Fibroblast of peridontal ligament (primary cell): ENCODE results near the gene CUL4A.
"Not testable (repeated sequence)": the region's sequence is repeated elsewhere in the genome, so short reads cannot be mapped to it uniquely, and the experiment has no call there.

Experiments used
- DNase-seq: peaks from one replicate; pipeline ENCODE4 v3.0.0-alpha.2; 2010; ENCODE audit errors: extremely low read depth

CUL4A gene

DNA sequence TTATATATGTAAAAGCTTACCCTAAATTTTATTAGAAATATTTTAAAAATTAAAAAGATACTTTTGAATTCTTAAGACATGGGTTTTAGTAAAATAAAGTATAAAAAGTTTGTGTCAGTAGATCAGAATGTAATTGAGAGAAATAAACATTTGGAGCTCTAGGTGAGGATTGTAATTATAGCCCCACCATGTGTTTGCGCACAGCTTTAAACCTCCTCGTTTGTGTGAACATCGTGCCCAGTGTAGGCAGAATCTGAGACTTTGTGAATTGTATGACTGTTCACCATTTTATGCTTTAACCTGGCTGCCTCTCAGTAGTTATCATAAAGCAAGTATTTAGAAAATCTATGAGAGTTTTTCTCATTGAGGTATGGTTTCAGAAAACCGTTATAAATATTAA, 29.1 kb downstream of the CUL4A start:
- peak; percentile 43 for DNase-seq

DNA sequence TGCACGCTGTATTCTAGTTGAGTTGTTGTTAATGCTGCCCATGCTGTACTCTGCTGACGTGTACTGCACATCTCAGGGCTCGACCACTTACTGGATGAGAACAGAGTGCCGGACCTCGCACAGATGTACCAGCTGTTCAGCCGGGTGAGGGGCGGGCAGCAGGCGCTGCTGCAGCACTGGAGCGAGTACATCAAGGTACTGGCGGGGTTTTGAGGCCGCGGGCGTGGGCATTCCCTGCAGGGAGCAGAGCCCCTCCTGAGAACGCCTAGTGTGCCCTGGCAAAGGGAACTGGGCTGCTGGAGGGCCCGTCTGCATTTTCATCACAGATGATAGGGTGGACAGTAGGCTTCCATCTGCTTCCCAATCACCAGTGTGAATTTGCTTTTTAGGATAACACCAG, 29.9 kb downstream of the CUL4A start:
- no peak for DNase-seq

DNA sequence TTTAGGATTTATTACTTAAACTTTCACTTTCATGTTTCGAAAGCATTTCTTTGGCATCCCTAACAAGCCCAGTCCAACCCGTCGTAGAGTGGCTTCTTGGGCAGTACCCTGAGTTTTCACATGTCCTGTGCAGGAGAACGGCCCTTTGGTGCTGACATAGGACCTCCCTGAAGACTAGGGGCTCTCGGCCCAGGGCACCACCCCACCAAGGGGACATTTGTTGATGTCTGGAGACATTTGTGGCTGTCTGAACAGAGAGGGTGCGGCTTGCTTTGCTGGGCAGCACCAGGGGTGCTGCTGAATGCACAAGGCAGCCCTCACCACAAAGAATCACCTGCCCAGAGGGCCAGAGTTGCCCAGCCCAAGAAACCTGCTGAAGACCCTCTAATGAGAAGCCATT, 30.6 kb downstream of the CUL4A start:
- DNase-seq: no peak

DNA sequence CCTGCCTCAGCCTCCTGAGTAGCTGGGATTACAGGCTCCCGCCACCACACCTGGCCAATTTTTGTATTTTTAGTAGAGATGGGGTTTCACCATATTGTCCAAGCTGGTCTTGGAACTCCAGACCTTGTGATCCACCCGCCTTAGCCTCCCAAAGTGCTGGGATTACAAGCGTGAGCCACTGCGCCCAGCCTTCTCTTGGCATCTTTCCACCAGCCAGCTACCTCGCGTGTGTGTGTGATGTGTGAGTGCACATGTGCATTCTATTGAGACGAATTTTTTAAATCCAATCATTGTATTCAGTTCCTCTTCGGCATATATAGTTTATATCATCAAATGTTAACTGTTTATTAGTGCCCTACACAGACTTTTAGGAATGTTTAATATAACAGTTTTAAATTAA, 32.2 kb downstream of the CUL4A start:
- not testable (repeated sequence) for DNase-seq

DNA sequence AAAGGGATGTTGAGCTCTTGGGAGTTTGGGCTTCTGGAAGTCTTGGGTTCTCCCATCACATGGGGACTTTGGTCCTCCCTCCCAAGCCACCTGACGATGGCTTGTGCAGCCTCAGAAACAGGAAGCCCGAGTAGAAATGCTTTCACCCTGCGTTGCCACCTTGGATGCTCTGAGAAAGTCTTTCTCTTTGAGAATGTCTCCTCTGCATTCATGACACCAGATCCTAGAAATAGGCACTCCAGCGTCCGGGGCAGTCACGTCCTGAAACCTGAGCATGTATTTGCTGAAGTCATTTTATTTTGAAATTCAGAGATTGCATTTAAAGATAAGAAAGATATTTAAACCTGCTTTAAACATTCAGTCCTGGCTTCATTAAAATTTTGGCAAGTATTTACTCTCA, 34.4 kb downstream of the CUL4A start:
- DNase-seq: no peak

DNA sequence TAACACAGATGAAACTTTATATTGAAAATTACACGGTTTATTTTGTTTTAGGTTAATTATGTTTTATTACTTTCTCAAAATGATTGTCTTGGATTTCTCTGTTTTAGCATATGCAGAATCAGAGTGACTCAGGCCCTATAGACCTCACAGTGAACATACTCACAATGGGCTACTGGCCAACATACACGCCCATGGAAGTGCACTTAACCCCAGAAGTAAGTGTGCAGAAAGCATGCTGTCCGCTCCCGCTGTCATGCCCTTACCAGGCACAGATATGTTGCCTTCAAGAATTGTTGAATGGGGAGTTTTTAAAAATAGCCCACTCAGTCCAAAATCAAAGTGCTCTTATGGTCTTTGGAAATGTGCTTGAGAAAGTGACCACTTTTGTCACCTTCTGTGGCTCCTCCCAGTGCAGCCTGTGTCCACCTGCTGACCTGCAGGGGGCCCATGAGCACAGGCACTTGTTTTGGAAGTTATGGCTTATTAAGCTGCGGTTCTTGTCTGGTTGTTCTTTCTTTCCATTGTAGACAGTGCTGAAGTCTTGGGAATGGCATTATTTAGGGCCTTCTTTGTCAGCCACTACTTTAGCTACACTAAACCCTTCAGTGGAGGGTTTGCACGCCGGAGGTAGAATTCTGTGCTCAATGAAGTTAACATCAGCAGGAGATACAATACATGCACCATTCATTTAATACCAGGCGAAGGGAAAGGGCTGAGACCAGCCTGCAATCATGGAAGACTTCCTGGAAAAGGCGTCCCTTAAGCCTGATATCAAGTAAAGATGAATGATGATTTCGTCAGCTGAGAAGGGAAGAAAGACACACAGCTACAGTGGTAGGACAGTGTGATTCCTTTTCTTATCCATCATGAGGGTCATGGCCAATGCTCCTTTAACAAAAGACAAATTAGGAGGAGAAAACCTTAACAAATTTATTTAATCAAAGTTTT, 36.7 kb downstream of the CUL4A start:
- DNase-seq: no peak

DNA sequence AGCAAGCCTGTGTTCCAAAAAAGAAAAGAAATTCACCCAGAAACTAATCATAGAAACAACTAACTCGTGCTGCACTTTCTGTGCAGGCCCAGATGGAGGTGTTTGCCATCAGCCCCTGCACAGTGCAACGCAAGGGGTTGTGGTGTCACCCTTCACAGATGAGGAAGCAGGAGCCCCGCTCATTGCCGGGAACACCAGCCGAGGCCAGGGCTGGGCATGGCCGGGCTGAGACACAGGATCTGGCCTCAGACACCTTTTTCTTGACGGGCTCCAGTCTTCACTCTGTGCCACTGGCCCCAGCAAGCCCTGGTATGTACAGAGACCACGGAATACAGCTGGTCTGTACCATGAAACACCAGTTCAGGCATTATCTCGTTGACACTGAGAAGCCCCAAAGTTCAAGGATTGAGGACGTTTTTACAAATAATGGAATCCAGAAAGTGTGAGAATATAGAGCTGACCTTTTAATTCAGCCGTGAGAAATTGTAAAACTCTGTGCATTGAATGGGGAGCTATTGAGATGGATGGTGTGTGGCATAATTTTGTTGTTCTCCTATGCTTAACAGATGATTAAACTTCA, 43.2 kb downstream of the CUL4A start:
- DNase-seq: no peak

DNA sequence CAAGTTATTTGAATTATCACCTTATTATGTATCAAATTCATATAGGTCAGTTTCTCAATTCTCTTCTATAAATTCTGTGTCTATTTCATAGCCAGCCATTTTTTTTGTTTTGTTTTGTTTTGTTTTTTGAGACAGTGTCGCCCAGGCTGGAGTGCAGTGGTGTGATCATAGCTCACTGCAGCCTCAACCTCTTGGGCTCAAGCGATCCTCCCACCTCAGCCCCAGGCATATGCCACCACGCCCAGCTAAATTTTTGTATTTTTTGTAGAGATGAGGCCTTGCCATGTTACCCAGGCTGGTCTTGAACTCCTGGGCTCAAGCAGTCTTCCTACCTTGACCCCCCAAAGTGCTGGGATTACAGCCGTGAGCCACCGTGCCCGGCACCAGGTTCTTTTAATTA, 48.5 kb downstream of the CUL4A start:
- DNase-seq: not testable (repeated sequence)

DNA sequence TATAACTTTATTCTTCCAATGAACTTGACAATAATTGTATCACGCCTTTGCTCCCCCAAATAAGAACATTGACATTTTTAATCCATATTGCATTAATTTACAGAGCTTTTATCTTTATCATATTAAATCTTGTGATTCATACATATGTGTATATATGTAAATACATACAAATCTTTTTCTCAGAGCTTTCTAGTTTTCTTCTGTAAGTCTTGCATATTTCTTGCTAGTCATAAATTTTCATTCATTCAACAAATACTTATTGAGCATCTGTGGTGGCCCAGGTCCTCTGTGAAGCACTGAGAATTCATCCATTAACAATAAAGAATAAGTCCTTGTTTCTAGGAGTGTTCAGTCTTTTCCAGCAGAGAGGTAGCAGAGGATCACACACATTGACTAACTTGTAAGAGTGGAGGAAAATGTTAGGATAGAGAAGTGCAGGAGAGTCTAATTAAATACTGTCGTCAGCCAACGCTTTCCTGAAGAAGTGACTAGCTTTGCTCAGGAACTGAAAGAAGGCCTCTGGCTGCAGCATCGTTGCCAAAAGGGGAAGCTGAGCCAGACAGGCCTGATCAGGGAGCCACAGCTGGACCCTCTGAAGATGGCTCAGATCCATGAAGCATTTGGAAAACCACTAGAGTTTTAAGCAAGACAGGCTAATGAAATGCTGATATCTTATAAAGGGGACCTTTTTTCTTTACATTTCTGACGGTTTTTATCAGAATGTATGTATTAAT, 49.1 kb downstream of the CUL4A start:
- DNase-seq: no peak

DNA sequence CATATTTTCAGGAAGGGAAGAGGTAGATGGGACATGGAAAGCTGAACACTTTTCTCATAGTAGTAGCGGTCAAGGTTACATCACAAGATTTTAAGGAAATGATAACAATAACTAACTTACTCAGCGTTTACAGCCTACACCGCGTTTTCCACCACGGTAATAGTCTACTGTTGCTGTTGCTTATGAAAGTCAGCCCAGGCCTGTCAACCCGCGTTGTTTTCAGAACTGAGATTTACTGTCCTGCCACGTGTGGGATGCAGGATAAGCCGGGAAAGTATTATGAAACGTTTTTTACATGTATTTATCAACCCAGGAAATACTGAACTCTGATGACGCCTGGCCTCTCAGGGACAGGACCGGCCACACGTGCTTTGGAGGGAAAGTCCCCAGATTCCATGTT, 51.6 kb downstream of the CUL4A start:
- no peak for DNase-seq

DNA sequence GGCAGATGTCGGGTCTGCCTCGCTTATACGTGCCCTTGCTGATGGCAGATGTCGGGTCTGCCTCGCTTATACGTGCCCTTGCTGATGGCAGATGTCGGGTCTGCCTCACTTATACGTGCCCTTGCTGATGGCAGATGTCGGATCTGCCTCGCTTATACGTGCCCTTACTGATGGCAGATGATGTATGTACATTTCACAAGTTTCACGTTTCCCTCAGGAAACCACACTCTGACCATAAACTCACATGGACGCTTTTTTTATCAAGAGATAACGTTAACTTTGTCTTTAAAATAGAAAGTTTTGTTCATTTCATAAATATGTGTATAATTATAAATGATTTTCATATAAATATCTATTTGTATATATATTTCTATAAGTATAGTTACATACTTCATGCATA, 53.6 kb downstream of the CUL4A start:
- not testable (repeated sequence) for DNase-seq

DNA sequence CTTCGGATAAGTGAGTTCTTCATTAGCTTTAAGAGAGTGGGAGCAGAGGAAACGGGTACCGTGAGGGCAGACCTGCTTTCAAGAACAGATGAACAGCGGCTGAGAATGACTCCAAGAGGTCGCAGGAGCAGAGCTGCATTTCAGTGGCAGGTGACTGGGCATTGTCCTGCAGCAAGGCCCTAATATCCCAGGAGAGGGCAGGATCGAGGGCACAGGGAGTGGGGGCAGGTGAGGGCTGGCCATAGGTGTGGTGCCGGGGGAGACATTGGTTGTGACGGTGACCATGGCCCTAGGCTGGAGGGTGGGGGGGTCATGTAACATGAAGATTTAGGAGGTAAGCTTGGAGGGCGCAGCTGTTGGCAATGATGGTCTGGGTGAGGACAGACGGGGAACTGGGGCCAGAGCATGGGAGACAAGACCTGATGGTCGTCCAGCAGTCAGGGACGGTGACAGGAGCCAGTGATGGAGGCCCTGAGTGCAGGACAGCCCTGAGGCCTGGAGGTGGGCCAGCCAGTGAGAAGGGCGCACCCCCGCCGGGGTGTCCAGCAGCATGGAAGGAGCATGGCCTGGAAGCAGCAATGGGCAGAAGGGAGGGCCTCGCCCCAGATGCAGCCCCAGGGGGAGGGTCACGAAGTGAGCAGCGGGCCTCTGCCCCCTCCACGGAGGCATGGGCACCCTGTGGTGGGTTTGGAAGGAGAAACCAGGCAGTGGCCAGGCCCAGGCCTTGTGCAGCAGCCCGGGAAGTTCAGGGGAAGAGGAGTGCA, 58.4 kb downstream of the CUL4A start:
- DNase-seq: no peak

DNA sequence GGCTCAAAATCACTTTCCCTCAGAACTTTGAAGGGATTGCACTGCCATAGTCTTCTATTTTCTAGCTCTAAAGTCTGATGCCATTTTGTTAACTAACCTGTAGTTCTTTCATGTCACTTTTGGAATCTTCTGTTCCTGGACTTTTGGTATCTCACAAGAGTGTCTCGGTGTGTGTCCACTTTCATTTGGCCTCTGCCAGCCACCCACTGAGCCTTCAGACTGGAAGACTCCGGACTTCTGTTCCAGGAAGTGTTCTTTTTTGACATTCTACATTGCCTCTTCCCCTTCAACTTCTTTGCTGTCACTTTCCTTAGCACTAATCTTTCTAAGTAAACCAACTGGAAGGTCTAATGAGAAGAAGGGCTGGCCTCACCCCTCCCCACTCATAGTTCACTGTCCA, 62.6 kb downstream of the CUL4A start:
- DNase-seq: no peak

DNA sequence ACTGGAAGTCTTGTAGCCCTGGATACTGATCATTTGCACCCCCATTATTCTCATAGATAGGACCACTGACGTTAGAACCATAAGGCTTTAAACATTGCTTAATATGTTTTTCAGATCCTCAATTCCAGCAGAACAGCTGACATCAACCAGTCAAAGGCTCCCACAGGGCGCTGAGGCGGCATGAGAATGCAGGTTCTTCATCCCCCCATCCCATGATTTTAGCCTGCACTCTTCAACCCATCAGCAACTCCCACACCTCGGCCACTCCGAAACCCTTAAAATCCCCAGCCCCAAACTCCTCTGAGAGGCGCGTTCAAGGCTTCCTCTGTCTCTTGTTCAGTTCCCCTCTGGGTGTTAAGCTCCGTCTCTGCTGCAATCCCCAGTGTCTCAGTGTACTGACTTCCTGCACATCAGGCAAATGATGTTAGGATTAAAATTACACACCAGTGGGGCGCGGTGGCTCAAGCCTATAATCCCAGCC, 63.3 kb downstream of the CUL4A start:
- no peak for DNase-seq

DNA sequence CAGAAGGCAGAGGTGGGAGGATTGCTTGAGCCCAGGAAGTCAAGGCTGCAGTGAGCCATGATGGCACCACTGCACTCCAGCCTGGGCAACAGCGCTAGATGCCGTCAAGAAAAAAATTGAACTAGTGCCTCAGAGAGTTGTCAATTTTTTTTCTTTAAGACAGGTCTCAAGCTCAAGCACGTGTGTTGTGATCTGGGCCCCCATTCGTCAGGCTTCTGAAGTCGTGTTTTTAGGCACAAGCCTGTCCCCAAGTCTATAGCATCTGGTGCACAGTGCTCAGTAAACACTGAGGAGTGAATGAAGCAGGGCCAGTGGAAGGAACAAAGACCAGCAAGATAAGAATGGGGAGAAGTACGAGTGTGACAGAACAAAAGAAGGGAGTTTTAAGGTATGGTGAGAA, 63.9 kb downstream of the CUL4A start:
- no peak for DNase-seq

DNA sequence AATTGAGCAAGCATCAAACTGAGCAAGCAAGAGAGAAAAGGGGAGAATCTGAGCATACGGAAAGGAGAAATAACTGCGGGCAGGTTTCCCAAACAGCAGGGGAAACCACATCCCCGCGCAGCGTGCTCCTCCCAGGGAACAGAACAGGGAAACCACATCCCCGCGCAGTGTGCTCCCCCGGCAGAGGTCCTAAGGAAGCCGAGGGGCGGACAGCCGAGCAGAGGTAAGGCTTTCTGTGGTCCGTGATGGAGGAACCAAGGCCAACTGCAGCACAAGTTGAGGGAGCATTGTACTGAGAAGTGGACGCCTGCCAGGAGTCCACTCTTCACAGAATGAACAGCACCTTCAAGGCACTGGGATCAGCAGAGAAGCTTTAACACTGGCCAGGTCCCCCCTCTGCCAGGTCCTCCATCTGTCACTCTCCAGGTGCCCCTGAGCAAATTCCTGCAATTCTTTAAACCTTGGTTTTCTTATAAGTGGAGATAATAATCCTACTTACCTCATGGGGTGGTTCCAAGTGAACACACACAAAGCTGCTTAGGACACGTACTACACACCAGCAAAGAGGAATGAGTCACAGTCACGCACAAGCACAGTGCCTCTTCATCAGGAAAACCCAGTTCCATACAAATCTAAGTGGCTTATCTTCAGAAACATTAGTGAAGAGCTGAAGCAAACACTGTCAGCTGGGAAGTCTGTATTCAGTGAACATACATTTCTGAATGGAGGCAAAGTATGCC, 64.6 kb downstream of the CUL4A start:
- peak; percentile 49 for DNase-seq

DNA sequence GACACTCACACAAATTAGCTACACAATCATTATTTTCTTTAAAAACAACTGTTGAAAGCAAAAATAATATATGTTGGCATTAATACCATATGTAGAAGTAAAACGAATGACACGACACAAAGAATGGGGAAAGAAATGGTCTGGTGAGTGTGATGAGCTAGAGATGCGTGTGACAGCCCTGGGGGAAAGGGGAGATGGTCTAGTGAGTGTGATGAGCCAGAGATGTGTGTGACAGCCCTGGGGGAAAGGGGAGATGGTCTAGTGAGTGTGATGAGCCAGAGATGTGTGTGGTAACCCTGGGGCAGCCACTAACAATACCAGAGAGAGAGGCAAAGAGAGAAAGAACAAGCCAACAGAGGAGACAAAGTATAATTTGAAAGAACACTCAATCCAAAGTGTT, 65.3 kb downstream of the CUL4A start:
- no peak for DNase-seq

DNA sequence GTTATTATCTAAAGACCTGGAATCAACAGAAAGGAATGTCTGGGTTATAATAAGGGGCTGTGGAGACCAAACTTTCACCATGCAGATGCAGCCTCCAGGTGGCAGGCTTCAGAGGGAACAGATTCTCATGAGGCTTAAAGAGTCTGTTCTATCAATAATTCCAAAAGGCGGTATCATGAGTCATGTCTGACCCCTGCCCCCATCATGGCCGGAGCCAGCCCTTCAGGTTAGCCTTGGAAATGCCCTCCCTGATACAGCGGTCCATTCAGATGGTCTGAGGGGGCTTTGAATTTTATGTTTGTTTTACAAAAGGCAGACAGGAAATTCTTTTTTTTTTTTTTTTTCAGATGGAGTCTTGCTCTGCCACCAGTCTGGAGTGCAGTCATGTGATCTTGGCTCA, 66.0 kb downstream of the CUL4A start:
- DNase-seq: peak; percentile 72

DNA sequence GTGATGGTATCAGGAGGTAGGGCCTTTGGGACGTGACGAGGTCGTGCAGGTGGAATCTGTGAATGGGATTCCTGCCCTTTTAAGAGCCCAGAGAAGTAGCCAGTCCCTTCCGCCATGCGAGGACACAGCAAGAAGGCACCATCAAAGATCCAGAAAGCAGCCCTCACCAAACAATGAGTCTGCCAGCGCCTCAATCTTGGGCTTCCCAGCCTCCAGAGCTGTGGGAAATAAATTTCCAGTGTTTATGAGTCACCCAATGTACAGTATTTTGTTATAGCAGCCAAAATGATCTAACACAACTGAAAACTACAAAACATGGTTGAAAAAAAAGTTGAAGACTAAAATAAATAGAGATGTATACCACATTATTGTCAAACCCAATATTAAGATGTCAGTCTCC, 70.7 kb downstream of the CUL4A start:
- DNase-seq: no peak

DNA sequence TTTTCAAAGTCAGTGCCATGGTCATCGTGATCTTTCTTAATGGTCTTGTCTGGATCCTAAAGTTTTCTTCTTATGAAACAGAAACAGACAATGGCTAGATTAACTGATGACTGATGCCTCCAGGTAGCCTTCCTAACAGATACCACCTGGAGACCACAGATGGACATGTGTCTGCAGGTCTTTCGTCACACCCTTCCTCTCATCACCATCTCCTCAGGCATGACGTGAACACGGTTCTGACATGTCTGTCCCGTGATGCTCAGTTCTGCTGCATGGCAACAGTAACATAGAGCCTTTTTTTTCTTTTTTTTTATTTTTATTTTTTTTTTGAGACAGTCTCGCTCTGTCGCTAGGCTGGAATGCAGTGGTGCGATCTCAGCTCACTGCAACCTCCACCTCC, 74.5 kb downstream of the CUL4A start:
- no peak for DNase-seq

DNA sequence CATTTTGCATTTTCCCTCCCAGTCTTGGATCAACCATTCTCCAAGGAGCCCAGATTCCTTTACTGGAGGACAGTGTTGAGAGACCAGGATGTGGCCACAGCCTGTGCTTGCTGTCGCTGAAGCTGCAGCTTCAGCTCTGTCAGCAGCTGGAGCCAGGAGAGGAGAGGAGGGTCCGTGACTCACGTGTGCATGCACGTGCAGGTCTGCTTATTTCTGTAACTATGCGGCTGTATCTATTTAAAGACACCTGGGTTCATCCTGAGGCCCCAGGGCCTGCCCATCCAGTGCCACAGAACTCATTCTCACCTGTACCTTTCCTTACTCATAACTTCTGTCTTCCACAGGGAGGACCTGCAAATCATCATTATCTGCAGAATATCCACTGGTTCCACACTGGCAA, 79.5 kb downstream of the CUL4A start:
- no peak for DNase-seq
